Measurements from ENCODE around the gene SFTPD. TPM values are rescaled to one million over a fixed set of nuclear protein-coding genes. Genes with fewer than 3 reads are reported as not detected.

Gene SFTPD
- total and polyA plus RNA-seq, 10 of the 15 experiments (the other 5 are each of a cell fraction or from before 2014, with no cell fraction given) = 0.31 TPM; not detected in 9

DNA sequence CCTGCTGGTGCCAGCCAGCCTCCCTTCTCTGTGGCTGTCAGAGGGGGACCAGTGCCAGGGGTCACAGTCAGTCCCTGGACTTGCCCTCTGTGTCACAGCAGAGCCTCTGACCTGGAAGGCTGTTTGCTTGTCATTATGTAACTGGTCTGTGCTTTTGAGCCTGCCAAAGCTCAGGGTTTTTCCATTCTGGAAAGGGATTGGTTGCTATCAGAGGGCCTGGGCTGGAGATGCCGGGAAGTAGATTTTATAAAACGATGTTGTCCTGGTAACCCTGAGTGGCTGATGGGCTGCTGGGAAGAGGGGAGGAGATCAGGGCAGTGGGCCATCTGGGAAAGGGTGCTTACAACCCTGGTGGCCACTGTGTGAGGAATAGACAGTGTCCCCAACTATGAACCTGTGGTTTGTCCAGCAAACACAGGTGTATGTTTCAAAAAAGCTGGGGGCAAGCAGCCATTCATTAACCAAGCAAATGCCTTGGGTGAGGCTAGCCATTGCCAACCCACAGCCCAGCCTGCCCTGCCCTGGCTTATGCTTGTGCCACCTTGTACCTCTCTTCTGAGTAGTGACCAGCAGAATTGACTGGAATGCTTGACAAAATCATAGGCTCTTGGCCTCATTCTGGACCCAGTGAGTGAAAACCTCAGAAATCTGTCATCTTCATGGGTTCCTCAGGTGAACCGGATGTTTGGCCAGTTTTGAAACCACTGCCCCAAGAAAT, 21.6 kb downstream of the SFTPD start:
- no peaks in the 10 kb centered on the region for H3K79me2 ChIP-seq (ENCODE audit: control insufficient read depth, insufficient read depth, low read length)
- SMC1A ChIA-PET (ENCODE audit: uncharacterized antibody, unreplicated experiment) = interaction anchor here (1.1 kb wide), 1 partner anchor 8 kb away, joined by 3 read pairs; no protein-coding TSS in a partner anchor
- H3K9ac ChIP-seq (ENCODE audit: control insufficient read depth, insufficient read depth, low read length) = no peak overlapping the region
- no peak overlapping the region for H2AFZ ChIP-seq (ENCODE audit: control insufficient read depth, low read depth, low read length)
- H3K4me2 ChIP-seq (ENCODE audit: control insufficient read depth, insufficient read depth) = no peak overlapping the region
- RAD21 ChIA-PET (ENCODE audit: unreplicated experiment) = no interaction called here
- in situ Hi-C loops (cut with MboI) (loop anchor here (5.0 to 25.0 kb wide), 2 partner anchors 140 to 365 kb away; partner anchors contain the start of gene SFTPA2), intact Hi-C loops (cut with micrococcal nuclease; ENCODE audit: unreplicated experiment) (no loop called here)
- no peaks in the 10 kb centered on the region for H3K4me1 ChIP-seq (ENCODE audit: control insufficient read depth, insufficient read depth, low read length)
- no peaks in the 10 kb centered on the region for H3K9me3 ChIP-seq (replicated peaks; ENCODE audit: control insufficient read depth, insufficient read depth, low read length)
- ATAC-seq (no peak), FAIRE-seq (no peak), DNase-seq (ENCODE audit: low read depth, low spot score) (no peak)
- H3K27ac ChIP-seq (ENCODE audit: control insufficient read depth, insufficient read depth) = no peak overlapping the region
- POLR2A ChIA-PET = no interaction called here
- 45% methylated on average over 3 of the region's 3 CpGs for WGBS (ENCODE audit: insufficient coverage, insufficient replicate concordance, low lambda C conversion rate, missing lambda C conversion rate)
- H3K4me3 ChIP-seq = no peak overlapping the region
- H4K20me1 ChIP-seq (ENCODE audit: control insufficient read depth, insufficient read depth) = no peaks in the 10 kb centered on the region
- no peaks in the 10 kb centered on the region; a peak in 2 of 4 replicates for H3K27me3 ChIP-seq (replicated peaks in 1 of 2; ENCODE audit: control insufficient read depth in 2 of 2, insufficient read depth in 2 of 2, low read length in 1 of 2)
- CTCF ChIA-PET = no interaction called here
- BruUV-seq (replicated peaks) = no TSS peak
- no peaks in the 10 kb centered on the region for H3K36me3 ChIP-seq (ENCODE audit: control insufficient read depth in 2 of 2, insufficient read depth in 2 of 2, low read length in 1 of 2)
- no peak for TF ChIP-seq RB1 (IDR thresholded peaks at IDR 0.05; ENCODE audit: borderline replicate concordance)
- no peak for TF ChIP-seq ASH2L (IDR thresholded peaks at IDR 0.05; ENCODE audit: borderline replicate concordance, low read depth)
- no peak for TF ChIP-seq WRNIP1 (IDR thresholded peaks at IDR 0.05; ENCODE audit: borderline replicate concordance, low read depth, low read length)
- no peak for TF ChIP-seq HCFC1 (IDR thresholded peaks at IDR 0.05; ENCODE audit: low read length)
- TF ChIP-seq KDM1A (IDR thresholded peaks at IDR 0.05; ENCODE audit: borderline replicate concordance) = no peak
- TF ChIP-seq TAF1 (IDR thresholded peaks at IDR 0.05; ENCODE audit: borderline replicate concordance, low read depth, low read length) = no peak
- no peak for TF ChIP-seq MXI1 (IDR thresholded peaks at IDR 0.05; ENCODE audit: low read depth, low read length)
- no peak for TF ChIP-seq MEF2A (IDR thresholded peaks at IDR 0.05; ENCODE audit: insufficient read depth, low read depth, low read length)
- no peak for TF ChIP-seq POLR2A (IDR thresholded peaks at IDR 0.05; ENCODE audit: low read depth, low read length)
- no peak for TF ChIP-seq CEBPB (IDR thresholded peaks at IDR 0.05; ENCODE audit: borderline replicate concordance in 1 of 2, low read depth in 2 of 2, low read length in 2 of 2)
- TF ChIP-seq, protein P1, sequence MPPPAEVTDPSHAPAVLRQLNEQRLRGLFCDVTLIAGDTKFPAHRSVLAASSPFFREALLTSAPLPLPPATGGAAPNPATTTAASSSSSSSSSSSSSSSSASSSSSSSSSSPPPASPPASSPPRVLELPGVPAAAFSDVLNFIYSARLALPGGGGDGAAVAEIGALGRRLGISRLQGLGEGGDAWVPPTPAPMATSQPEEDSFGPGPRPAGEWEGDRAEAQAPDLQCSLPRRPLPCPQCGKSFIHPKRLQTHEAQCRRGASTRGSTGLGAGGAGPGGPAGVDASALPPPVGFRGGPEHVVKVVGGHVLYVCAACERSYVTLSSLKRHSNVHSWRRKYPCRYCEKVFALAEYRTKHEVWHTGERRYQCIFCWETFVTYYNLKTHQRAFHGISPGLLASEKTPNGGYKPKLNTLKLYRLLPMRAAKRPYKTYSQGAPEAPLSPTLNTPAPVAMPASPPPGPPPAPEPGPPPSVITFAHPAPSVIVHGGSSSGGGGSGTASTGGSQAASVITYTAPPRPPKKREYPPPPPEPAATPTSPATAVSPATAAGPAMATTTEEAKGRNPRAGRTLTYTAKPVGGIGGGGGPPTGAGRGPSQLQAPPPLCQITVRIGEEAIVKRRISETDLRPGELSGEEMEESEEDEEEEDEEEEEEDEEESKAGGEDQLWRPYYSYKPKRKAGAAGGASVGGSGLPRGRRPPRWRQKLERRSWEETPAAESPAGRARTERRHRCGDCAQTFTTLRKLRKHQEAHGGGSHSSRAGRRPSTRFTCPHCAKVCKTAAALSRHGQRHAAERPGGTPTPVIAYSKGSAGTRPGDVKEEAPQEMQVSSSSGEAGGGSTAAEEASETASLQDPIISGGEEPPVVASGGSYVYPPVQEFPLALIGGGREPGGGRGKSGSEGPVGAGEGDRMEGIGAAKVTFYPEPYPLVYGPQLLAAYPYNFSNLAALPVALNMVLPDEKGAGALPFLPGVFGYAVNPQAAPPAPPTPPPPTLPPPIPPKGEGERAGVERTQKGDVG (CRISPR knock-in tag; IDR thresholded peaks at IDR 0.05) = no peak
- TF ChIP-seq, protein P2, sequence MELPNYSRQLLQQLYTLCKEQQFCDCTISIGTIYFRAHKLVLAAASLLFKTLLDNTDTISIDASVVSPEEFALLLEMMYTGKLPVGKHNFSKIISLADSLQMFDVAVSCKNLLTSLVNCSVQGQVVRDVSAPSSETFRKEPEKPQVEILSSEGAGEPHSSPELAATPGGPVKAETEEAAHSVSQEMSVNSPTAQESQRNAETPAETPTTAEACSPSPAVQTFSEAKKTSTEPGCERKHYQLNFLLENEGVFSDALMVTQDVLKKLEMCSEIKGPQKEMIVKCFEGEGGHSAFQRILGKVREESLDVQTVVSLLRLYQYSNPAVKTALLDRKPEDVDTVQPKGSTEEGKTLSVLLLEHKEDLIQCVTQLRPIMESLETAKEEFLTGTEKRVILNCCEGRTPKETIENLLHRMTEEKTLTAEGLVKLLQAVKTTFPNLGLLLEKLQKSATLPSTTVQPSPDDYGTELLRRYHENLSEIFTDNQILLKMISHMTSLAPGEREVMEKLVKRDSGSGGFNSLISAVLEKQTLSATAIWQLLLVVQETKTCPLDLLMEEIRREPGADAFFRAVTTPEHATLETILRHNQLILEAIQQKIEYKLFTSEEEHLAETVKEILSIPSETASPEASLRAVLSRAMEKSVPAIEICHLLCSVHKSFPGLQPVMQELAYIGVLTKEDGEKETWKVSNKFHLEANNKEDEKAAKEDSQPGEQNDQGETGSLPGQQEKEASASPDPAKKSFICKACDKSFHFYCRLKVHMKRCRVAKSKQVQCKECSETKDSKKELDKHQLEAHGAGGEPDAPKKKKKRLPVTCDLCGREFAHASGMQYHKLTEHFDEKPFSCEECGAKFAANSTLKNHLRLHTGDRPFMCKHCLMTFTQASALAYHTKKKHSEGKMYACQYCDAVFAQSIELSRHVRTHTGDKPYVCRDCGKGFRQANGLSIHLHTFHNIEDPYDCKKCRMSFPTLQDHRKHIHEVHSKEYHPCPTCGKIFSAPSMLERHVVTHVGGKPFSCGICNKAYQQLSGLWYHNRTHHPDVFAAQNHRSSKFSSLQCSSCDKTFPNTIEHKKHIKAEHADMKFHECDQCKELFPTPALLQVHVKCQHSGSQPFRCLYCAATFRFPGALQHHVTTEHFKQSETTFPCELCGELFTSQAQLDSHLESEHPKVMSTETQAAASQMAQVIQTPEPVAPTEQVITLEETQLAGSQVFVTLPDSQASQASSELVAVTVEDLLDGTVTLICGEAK (IDR thresholded peaks at IDR 0.05; ENCODE audit: borderline replicate concordance) = no peak
- TF ChIP-seq RELA (IDR thresholded peaks at IDR 0.05; ENCODE audit: borderline replicate concordance, partially characterized antibody) = no peak
- TF ChIP-seq, protein P3, sequence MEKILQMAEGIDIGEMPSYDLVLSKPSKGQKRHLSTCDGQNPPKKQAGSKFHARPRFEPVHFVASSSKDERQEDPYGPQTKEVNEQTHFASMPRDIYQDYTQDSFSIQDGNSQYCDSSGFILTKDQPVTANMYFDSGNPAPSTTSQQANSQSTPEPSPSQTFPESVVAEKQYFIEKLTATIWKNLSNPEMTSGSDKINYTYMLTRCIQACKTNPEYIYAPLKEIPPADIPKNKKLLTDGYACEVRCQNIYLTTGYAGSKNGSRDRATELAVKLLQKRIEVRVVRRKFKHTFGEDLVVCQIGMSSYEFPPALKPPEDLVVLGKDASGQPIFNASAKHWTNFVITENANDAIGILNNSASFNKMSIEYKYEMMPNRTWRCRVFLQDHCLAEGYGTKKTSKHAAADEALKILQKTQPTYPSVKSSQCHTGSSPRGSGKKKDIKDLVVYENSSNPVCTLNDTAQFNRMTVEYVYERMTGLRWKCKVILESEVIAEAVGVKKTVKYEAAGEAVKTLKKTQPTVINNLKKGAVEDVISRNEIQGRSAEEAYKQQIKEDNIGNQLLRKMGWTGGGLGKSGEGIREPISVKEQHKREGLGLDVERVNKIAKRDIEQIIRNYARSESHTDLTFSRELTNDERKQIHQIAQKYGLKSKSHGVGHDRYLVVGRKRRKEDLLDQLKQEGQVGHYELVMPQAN (conservative IDR thresholded peaks at IDR 0.05) = no peak
- TF ChIP-seq DPF2 (IDR thresholded peaks at IDR 0.05) = no peak
